Keratinocyte (primary cell): ENCODE measurements around the gene RB1.

Experiments
- EZH2 ChIP-seq: IDR thresholded peaks from one replicate; pipeline ENCODE4 v1.6.1; 2012; ENCODE audit warnings: inconsistent platforms, mild to moderate bottlenecking, low read length, moderate library complexity
- TF ChIP-seq, protein P1 (sequence below), 3 experiments: IDR thresholded peaks in 1 of 3; conservative IDR thresholded peaks in 1 of 3; optimal IDR thresholded peaks in 1 of 3; 2 replicates in 2 of 3; 3 replicates in 1 of 3; pipeline versions ENCODE3 to v1.5.1; 2011; ENCODE audit warnings: low read length in 3 of 3, mild to moderate bottlenecking in 3 of 3, moderate library complexity in 2 of 3, control low read depth in 1 of 3, inconsistent platforms in 1 of 3; ENCODE audit not compliant: insufficient read depth in 2 of 3; ENCODE audit errors: extremely low read depth in 1 of 3

GRCh38 chr13:48526286-48526685 is 222.7 kb downstream of the RB1 start:
- TF ChIP-seq, protein P1, sequence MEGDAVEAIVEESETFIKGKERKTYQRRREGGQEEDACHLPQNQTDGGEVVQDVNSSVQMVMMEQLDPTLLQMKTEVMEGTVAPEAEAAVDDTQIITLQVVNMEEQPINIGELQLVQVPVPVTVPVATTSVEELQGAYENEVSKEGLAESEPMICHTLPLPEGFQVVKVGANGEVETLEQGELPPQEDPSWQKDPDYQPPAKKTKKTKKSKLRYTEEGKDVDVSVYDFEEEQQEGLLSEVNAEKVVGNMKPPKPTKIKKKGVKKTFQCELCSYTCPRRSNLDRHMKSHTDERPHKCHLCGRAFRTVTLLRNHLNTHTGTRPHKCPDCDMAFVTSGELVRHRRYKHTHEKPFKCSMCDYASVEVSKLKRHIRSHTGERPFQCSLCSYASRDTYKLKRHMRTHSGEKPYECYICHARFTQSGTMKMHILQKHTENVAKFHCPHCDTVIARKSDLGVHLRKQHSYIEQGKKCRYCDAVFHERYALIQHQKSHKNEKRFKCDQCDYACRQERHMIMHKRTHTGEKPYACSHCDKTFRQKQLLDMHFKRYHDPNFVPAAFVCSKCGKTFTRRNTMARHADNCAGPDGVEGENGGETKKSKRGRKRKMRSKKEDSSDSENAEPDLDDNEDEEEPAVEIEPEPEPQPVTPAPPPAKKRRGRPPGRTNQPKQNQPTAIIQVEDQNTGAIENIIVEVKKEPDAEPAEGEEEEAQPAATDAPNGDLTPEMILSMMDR (optimal IDR thresholded peaks at IDR 0.05 in 1 of 3, IDR thresholded peaks at IDR 0.05 in 1 of 3, conservative IDR thresholded peaks at IDR 0.05 in 1 of 3; ENCODE audit: extremely low read depth in 1 of 3, insufficient read depth in 2 of 3, low read length in 3 of 3) = no peak
- TF ChIP-seq EZH2 = no peak
